ENCODE measurements around the gene SLC25A4. TPM values are rescaled to one million over a fixed set of nuclear protein-coding genes. Genes with fewer than 3 reads are reported as not detected.
"Not testable (repeated sequence)": the region's sequence is repeated elsewhere in the genome, so short reads cannot be mapped to it uniquely, and the experiment has no call there.

SLC25A4 gene
- total RNA-seq, 6 experiments from 2014 or later = 8.8 to 16.3 (median 10.3) TPM

- Mint-ChIP-seq H3K36me3 (ENCODE audit: low read depth) (no peaks in the 10 kb centered on the region), H3K27ac (no peak overlapping the region), H3K27me3 (ENCODE audit: insufficient read depth) (peaks cover 17% of the 10 kb centered on the region), H3K9me3 (no peaks in the 10 kb centered on the region), H3K4me3 (no peak overlapping the region), H3K4me1 (ENCODE audit: low read depth) (no peaks in the 10 kb centered on the region)
- no peak for DNase-seq
- no peak for TF ChIP-seq CTCF (IDR thresholded peaks at IDR 0.05)
Observed at GRCh38 chr4:185099940-185100339, 43.1 kb upstream of the SLC25A4 start.

- Mint-ChIP-seq H3K4me3 (no peak overlapping the region), H3K9me3 (no peaks in the 10 kb centered on the region), H3K4me1 (ENCODE audit: low read depth) (no peaks in the 10 kb centered on the region), H3K27me3 (ENCODE audit: insufficient read depth) (peaks cover 17% of the 10 kb centered on the region), H3K36me3 (ENCODE audit: low read depth) (no peaks in the 10 kb centered on the region), H3K27ac (no peak overlapping the region)
- no peak for DNase-seq
- no peak for TF ChIP-seq CTCF (IDR thresholded peaks at IDR 0.05)
Observed at GRCh38 chr4:185100423-185100822, 42.6 kb upstream of the SLC25A4 start.

GRCh38 chr4:185101354-185101890 lies 41.6 kb upstream of the SLC25A4 start:
- Mint-ChIP-seq H3K27ac (no peak overlapping the region), H3K4me3 (no peak overlapping the region), H3K4me1 (ENCODE audit: low read depth) (no peaks in the 10 kb centered on the region), H3K27me3 (ENCODE audit: insufficient read depth) (peaks cover 17% of the 10 kb centered on the region), H3K36me3 (ENCODE audit: low read depth) (no peaks in the 10 kb centered on the region), H3K9me3 (no peaks in the 10 kb centered on the region)
- DNase-seq = no peak
- TF ChIP-seq CTCF (IDR thresholded peaks at IDR 0.05) = no peak

GRCh38 chr4:185104733-185105132 lies 38.3 kb upstream of the SLC25A4 start:
- H3K27me3 Mint-ChIP-seq (ENCODE audit: insufficient read depth) = peaks cover 11% of the 10 kb centered on the region
- no peak overlapping the region for H3K27ac Mint-ChIP-seq
- no peaks in the 10 kb centered on the region for H3K9me3 Mint-ChIP-seq
- no peak overlapping the region for H3K4me3 Mint-ChIP-seq
- DNase-seq = no peak
- no peaks in the 10 kb centered on the region for H3K36me3 Mint-ChIP-seq (ENCODE audit: low read depth)
- no peaks in the 10 kb centered on the region; the same call in 1 of the 2 replicates for H3K4me1 Mint-ChIP-seq (ENCODE audit: low read depth)
- no peak for TF ChIP-seq CTCF (IDR thresholded peaks at IDR 0.05)

- no peak for TF ChIP-seq CTCF (IDR thresholded peaks at IDR 0.05)
- no peaks in the 10 kb centered on the region for H3K9me3 Mint-ChIP-seq
- no peak for DNase-seq
- H3K4me1 Mint-ChIP-seq (ENCODE audit: low read depth) = peaks cover 8% of the 10 kb centered on the region
- H3K36me3 Mint-ChIP-seq (ENCODE audit: low read depth) = no peaks in the 10 kb centered on the region
- no peak overlapping the region for H3K27ac Mint-ChIP-seq
- no peak overlapping the region for H3K4me3 Mint-ChIP-seq
- peaks cover 9% of the 10 kb centered on the region for H3K27me3 Mint-ChIP-seq (ENCODE audit: insufficient read depth)
Observed at GRCh38 chr4:185106353-185106752, 36.7 kb upstream of the SLC25A4 start.

- not testable (repeated sequence) for H3K27me3 Mint-ChIP-seq (ENCODE audit: insufficient read depth); DNase-seq
Observed at GRCh38 chr4:185107574-185107973, 35.5 kb upstream of the SLC25A4 start.

More at GRCh38 chr4:185107574-185107973, 35.5 kb upstream of the SLC25A4 start:
- not testable (repeated sequence) for H3K27ac Mint-ChIP-seq; H3K36me3 Mint-ChIP-seq (ENCODE audit: low read depth); H3K4me3 Mint-ChIP-seq; H3K9me3 Mint-ChIP-seq
- peaks cover 20% of the 10 kb centered on the region for H3K4me1 Mint-ChIP-seq (ENCODE audit: low read depth)

Data from HFFc6 (cell line).